Measurements from ENCODE around the gene RFC1.
A peak's percentile ranks its signal among the peaks of the same experiment; 100 is the strongest.

RFC1 gene

GRCh38 chr4:39349326-39349725 lies 16.8 kb downstream of the RFC1 start:
- DNase-seq (ENCODE audit: low read depth), result no peak
- no peak for TF ChIP-seq CTCF (conservative IDR thresholded peaks at IDR 0.05; ENCODE audit: low read length)
- H3K4me3 ChIP-seq (ENCODE audit: low read length), result no peak overlapping the region

GRCh38 chr4:39348371-39349315 lies 17.5 kb downstream of the RFC1 start:
- H3K4me3 ChIP-seq (ENCODE audit: low read length), result no peak overlapping the region

GRCh38 chr4:39346856-39347519 lies 19.2 kb downstream of the RFC1 start:
- TF ChIP-seq CTCF (conservative IDR thresholded peaks at IDR 0.05; ENCODE audit: low read length), result no peak
- H3K4me3 ChIP-seq (ENCODE audit: low read length), result no peak overlapping the region
- no peak for DNase-seq (ENCODE audit: low read depth)

More at GRCh38 chr4:39348371-39349315, 17.5 kb downstream of the RFC1 start:
- peak; percentile 9 for DNase-seq (ENCODE audit: low read depth)
- no peak for TF ChIP-seq CTCF (conservative IDR thresholded peaks at IDR 0.05; ENCODE audit: low read length)

GRCh38 chr4:39342731-39343130 lies 23.4 kb downstream of the RFC1 start:
- DNase-seq (ENCODE audit: low read depth), result no peak
- TF ChIP-seq CTCF (conservative IDR thresholded peaks at IDR 0.05; ENCODE audit: low read length), result no peak
- H3K4me3 ChIP-seq (ENCODE audit: low read length), result no peak overlapping the region

- TF ChIP-seq CTCF (conservative IDR thresholded peaks at IDR 0.05; ENCODE audit: low read length), result no peak
- DNase-seq (ENCODE audit: low read depth), result no peak
These were observed 25.0 kb downstream of the RFC1 start for GRCh38 chr4:39341075-39341725.

GRCh38 chr4:39339968-39340367 lies 26.2 kb downstream of the RFC1 start:
- TF ChIP-seq CTCF (conservative IDR thresholded peaks at IDR 0.05; ENCODE audit: low read length), result no peak
- no peak for DNase-seq (ENCODE audit: low read depth)
- no peak overlapping the region for H3K4me3 ChIP-seq (ENCODE audit: low read length)

More at GRCh38 chr4:39341075-39341725, 25.0 kb downstream of the RFC1 start:
- H3K4me3 ChIP-seq (ENCODE audit: low read length), result no peak overlapping the region
